Subcutaneous adipose tissue (tissue), 4 donors: ENCODE measurements around the gene KNDC1. TPM values are rescaled to one million over a fixed set of nuclear protein-coding genes. Genes with fewer than 3 reads are reported as not detected.

Experiments used
- total RNA-seq, 4 donors: library from RNA; depleted of rRNA; stranded (reverse); fragments of >200 nt; gene quantifications; one replicate each; pipeline ENCODE4 v1.1.0, GENCODE V29; 2016
- TF ChIP-seq, protein P1 (sequence below): fragments of 450-650 bp; IDR thresholded peaks from one replicate; pipeline ENCODE4 v1.5.1; 2016; ENCODE audit warnings: low read depth, mild to moderate bottlenecking, control low read depth, antibody characterized with exemption, moderate library complexity

Gene KNDC1, protein sequence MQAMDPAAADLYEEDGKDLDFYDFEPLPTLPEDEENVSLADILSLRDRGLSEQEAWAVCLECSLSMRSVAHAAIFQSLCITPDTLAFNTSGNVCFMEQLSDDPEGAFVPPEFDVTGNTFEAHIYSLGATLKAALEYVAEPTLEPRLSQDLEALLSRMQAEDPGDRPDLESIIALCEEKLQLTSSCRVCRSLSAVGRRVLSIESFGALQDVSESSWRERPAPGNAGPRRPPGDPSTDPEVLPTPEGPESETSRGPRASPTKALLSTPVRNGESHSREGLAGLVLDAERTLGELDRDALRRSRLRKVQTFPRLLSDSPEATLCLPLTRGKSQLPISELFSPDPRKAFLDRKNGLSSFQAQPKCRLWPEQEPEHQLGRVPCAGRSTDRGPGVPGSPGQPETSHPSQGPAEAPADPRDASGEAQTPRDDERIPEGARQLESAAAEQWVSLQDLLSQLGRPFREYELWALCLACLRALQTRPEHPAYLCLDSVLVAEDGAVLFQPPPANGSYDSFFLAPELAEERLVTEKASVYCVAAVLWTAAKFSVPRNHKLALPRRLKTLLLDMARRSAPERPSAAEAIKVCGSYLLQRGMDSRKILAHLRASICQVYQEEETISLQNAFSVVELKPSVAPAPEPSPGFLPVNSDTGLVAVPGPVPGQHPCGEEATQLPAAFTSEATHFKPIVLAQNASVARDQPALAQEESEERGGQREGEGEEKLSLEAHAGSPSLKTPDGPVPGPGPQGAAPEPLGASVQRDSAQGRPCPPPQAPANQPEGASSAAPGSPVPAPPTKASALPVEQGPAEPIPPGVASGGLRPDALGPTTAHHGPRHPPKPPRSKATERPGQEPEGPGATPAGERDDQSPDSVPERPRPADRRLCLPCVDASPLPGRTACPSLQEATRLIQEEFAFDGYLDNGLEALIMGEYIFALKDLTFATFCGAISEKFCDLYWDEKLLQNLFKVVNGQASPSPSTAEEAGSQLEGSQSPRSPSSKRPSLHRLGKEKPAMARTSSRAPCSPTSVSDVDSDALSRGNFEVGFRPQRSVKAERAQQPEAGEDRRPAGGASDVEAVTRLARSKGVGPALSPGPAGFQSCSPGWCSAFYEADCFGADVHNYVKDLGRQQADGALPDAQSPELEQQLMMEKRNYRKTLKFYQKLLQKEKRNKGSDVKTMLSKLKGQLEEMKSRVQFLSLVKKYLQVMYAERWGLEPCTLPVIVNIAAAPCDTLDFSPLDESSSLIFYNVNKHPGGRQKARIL (N-terminal part only)
- not detected for total RNA-seq

DNA sequence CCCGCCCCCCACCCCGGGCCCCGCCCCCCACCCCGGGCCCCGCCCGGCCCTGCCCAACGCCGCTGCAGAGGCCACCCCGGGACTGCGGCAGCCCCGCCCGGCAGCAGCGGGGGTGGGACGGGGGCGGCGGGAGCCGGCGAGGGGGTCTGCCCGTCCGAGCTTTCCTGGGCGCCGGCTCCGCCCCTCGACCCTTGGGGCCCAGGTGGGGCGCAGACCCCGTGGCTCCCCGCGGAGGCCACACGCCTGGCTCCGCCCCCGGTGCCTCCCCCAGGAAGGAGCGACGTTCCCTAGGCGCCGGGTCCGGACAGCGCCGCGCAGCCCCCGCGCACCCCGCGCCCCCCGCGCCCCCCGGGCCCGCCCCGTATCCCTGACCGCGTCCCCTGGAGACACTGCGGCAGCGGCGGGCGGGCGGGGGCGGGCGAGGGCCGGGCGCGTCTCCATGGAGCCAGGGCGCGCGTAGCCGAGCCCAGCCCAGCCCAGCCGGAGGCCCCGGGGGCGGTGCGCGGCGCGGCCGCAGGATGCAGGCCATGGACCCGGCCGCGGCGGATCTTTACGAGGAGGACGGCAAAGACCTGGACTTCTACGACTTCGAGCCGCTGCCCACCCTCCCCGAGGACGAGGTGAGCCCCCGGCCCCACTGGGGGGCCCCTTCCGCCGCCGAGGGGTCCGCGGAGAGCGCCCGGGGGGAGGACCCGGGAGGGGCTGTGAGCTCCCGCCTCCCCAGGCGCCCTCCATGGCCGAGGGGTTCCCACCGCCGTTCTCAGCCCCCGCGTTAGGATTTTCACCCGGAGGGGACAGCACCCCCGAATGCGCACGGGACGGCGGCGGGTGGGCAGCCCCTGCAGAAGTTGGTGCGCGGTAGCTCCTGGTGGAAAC lies at the start of gene KNDC1:
Gene KNDC1 (plus strand): TSS at position 270 of the 876 bp plus-strand sequence. CDS start 249 bp downstream, at position 519.
- TF ChIP-seq, protein P1, sequence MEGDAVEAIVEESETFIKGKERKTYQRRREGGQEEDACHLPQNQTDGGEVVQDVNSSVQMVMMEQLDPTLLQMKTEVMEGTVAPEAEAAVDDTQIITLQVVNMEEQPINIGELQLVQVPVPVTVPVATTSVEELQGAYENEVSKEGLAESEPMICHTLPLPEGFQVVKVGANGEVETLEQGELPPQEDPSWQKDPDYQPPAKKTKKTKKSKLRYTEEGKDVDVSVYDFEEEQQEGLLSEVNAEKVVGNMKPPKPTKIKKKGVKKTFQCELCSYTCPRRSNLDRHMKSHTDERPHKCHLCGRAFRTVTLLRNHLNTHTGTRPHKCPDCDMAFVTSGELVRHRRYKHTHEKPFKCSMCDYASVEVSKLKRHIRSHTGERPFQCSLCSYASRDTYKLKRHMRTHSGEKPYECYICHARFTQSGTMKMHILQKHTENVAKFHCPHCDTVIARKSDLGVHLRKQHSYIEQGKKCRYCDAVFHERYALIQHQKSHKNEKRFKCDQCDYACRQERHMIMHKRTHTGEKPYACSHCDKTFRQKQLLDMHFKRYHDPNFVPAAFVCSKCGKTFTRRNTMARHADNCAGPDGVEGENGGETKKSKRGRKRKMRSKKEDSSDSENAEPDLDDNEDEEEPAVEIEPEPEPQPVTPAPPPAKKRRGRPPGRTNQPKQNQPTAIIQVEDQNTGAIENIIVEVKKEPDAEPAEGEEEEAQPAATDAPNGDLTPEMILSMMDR: no peak

DNA sequence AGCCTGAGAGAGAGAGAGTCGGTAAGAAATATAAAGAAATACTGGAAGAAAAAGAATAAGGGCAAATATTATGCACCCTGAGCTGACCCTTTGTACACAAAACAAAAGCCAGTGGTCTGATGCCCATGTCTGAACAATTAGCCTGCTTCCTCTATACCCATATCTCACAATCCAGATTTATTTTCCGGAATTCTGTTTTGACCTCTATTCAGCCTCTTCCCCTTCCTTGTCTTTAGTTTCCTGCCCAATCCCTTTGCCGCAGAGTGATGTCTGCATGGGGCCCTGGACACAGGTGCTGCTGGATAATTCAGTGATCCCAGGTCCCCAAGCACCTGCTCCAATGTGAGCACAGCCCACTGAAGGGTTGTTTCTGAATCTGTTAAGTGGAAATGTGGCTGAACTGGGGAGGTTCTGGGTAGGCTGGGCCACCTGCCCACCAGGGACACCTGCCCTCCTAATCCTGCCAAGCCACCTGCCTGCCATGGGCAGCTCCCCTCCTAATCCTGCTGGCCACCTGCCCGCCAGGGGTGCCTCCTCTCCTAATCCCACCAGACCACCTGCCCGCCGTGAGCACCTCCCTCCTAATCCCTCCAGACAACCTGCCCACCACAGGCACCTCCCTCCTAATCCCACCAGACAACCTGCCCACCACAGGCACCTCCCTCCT lies 49.3 kb upstream of the KNDC1 start:
- TF ChIP-seq, protein P1: no peak

DNA sequence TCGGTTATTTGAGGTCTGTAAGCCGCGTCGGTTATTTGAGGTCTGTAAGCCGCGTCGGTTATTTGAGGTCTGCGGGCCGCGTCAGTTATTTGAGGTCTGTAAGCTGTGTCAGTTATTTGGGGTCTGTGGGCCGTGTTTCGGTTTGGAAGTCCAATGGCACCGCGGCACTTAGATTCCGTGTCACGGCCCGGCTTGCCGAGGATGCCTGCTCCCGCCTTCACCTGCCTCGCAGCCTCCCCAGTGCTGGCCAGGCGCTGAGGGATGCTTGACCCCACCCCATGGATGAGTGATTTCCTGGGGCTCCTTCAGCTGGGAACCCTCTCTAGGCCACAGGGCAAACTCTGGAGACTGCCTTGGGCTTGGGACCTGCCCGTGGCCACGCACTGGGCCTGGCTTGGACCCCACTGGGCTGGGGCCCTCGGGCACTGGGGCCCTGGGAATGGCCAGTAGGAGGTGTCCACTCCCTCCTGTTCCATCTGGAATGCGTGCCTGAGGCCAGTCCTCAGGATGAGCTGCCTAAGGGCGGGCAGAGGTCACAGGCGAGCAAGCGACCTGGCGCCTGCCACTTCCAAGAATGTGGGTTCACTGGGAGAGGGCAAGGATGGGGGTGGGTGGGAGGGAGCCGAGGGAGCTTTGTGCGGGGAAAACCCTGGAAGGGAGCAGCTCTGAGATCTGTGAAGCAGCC lies 46.7 kb upstream of the KNDC1 start:
- TF ChIP-seq, protein P1: no peak

DNA sequence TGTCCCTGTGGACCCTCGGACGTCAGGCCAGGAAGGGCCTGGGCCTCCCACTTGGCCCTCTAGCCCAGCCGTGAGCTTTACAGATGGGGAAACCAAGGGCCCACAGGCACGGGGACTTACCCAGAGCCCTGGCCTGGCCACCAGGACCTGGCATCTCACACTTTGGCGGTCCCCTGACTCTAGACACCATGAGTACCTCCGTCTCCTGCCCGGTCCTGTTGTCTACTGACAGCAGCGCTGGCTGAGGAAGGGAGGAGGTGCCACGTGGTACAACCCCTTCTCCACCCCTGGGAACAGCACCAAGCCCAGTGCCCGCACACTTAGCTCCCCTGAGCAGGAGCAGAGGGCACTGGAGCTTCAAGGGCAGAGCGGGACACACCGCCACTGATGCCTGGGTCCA lies 46.2 kb upstream of the KNDC1 start:
- TF ChIP-seq, protein P1: no peak

DNA sequence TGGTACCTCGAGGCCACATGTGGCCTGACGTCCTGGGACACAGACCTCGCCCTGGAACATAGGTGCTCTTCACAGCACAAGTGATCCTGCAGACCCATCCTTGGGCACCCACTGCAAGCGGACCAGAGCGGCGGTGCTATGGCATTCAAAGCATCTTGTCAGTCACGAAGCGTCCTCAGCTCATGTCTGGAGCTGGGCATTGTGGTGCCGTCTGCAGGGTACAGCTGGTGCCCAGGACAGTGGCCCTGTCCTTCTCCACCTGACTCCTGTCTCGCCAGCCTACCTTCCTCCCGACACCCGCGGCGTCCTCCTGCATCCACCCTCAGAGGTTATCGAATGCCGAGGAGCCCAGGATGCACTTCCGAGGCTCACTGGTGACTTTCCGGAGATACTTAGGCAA lies 45.8 kb upstream of the KNDC1 start:
- TF ChIP-seq, protein P1: no peak
